ENCODE data around the gene MAPK8.
A peak's percentile ranks its signal among the peaks of the same experiment; 100 is the strongest.
"Not testable (repeated sequence)": the region's sequence is repeated elsewhere in the genome, so short reads cannot be mapped to it uniquely, and the experiment has no call there.

MAPK8 gene

DNA sequence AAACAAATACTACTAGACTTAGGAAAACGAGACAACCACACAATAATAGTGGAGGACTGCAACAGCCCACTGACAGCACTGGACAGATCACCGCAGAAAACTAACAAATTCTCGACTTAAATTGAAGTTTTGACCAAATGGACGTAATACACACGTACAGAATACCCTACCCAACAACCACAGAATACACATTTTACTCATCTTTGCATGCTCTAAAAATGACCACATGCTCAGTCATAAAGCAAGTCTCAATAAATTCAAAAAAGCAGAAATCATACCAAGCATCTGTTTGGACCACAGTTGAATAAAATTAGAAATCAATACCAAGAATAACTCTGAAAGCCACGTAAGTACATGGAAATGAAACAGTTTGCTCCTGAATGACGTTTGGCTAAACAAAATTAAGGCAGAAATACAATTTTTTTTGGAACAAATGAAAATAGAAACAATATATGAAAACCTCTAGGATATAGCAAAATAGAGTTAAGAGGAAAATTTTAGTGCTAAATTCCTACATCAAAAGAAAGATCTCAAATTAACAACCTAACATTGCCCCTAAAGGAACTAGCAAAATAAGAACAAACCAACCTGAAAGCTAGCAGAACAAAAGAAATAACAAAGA, 30.6 kb downstream of the MAPK8 start:
- DNase-seq: no peak

DNA sequence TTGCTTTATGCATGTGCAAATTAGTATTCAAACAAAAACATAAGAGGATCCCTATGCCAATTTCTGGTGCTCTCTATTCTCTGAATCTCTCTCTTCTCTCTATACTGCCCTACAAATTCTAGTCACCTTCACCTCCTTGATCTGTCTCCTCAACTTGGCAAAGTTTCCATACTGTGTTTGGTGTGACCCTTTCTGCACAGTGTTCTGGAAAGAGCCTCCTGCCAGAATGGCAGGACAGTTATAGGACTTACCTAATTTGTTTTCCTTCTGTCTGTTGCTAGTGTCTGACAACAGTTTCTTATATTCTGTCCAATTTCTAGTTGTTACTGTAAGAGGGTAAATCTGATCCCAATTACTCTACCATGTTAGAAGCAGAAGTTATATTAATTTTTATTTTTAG, 34.3 kb downstream of the MAPK8 start:
- DNase-seq: no peak

DNA sequence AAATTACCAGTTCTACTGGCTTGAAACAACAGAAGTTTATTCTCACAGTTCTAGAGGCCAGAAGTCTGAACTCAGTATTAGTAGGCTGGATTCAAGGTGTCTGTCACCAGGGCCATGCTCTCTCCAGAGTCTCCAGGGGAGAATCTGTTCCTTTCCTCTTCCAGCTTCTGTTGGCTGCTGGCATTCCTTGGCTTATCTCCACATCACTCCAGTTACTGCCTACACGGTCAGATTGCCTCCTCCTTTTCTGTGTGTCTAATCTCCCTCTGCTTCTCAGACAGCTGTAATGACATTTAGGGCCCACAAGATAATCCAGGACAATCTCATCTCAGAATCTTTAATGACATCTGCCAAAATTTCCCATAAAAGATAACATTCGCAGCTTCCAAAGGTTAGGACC, 36.6 kb downstream of the MAPK8 start:
- no peak for DNase-seq

DNA sequence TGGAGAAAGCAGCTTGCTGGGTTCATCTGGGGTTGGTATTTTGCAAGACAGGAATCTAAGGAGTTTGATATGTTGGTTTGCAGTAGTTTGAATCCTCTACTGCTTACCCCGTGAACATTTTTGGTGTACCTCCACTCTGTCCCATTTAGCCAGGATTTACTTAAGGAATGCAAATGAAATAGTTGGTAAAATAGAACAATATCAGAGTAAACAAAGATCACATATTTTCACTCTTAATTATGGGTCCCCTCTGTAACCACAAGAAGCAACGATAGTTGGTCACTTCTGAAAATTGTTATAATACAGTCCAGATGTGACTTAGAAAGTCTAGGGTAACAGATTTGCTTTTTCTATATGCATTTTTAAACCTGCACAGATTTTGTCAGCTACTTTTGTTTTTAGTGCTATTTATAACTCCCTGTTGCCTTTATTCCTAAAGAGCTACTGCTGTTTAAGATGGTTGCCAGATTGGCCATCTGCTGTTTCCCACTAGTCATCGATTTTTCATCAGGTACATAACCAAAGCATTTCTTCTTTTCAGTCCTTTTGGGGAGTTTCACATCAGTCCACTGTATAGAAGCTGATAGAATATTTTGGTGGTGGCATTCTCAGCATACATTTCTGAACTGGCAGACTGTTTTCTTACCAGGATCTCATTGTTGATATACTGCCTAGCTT, 37.6 kb downstream of the MAPK8 start:
- DNase-seq: no peak

DNA sequence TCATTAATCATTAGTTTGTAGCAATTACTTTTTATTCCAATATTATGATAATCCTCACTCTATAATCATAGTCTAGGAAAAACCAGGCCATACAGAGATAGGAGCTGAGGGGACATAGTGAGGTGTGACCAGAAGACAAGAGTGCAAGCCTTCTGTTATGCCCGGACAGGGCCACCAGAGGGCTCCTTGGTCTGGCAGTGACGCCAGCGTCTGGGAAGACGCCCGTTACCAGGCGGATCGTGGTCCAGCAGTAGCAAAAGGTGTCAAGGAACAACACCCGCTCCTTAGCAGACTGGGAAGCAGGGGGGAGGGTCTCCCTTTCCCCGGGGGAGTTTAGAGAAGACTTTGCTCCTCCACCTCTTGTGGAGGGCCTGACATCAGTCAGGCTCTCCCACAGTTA, 39.8 kb downstream of the MAPK8 start:
- not testable (repeated sequence) for DNase-seq

DNA sequence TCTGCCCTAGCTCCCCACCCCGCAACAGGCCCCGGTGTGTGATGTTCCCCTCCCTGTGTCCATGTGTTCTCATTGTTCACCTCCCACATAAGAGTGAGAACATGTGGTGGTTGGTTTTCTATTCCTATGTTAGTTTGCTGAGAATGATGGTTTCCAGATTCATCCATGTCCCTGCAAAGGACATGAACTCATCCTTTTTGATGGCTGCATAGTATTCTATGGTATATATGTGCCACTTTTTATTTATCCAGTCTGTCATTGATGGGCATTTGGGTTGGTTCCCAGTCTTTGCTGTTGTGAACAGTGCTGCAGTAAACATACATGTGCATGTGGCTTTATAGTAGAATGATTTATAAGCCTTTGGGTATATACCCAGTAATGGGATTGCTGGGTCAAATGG, 41.1 kb downstream of the MAPK8 start:
- not testable (repeated sequence) for DNase-seq

DNA sequence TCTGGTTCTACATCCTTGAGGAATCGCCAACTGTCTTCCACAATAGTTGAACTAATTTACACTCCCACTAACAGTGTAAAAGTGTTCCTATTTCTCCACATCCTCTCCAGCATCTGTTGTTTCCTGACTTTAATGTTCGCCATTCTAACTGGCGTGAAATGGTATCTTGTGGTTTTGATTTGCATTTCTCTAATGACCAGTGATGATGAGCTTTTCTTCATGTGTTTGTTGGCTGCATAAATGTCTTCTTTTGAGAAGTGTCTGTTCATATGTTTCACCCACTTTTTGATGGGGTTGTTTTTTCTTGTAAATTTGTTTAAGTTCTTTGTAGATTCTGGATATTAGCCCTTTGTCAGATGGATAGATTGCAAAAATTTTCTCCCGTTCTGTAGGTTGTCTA, 41.5 kb downstream of the MAPK8 start:
- not testable (repeated sequence) for DNase-seq

DNA sequence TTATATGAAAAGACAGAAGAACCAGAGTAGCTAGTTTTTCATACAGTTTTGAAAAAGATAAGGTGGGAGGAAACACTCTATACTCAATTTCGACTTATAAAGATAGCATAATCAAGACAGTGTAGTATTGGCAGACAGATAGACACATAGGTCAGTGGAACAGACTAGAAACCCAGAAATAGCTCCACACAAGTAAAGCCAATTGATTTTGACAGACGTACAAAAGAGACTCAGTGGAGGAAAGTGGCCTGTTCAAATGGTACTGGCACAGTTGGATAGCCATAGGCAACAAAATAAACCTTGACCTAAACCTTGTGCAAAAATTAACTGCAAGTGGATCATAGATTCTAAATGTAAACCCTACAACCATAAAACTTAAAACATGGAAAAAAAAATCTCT, 46.8 kb downstream of the MAPK8 start:
- DNase-seq: no peak

DNA sequence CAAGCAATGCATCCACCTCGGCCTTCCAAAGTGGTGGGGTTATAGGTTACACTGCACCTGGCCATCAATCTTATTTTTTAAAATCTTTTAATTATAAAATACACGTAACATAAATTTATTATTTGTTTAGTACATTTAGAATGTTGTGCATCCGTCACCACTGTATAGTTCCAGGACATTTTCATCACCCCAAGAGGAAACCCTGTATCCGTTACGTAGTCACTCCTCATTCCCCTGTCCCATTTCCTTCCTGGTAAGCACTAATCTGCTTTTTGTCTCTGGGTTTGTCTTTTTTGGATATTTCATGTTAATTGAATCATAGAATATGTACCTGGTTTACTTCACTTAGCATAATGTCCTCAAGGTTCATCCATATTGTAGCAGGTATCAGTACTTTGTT, 51.2 kb downstream of the MAPK8 start:
- DNase-seq: no peak

DNA sequence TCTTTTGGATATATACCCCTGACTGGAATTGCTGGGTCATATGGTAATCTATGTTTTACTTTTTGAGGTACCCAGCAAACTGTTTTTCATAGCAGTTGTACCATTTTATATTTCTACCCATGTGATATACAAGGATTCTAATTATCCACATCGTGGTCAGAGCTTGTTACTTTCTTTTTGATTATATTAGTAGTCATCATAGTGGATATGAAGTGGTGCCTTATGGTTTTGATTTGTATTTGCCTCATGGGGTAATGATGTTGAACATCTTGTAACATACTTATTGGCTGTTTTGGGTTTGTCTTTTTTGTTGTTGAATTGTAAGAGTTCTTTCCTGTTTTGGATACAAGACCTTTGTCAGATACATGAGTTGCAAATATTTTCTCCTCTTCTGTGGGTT, 51.7 kb downstream of the MAPK8 start:
- DNase-seq: no peak

DNA sequence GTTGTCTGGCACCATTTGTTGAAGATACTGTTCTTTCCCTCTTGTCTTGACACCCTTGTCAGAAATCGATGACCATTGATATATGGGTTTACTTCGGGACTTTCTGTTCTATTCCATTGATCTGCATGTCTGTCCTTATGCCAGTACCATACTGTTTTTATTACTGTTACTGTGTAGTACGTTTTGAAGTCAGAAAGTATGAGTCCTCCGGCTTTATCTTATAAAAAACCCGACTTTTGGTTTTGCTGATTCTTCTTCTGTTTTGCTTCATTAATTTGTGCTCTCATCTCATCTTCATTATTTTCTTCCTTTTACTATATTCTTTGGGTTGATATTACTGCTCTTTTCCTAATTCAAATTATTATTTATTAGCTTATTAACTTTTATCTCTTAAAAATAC, 52.4 kb downstream of the MAPK8 start:
- no peak for DNase-seq

DNA sequence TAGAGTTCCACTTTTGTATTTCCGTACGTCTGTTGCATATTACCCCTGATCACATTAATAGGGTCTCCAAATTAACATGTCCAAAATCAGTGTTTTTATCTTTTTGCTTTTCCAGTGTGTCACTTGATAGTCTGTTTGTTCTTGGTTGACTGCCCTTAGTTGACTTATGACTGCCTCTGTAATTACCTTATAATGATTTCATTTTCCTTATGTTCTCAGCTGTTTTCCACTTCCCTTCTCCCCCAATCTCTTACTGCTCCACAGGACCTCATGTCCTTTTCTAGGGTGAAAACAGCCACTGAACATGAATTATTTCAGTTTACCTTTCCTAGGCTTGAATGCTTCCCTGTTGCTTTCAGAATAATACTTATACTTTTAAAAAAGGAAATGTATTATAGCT, 54.7 kb downstream of the MAPK8 start:
- DNase-seq: no peak

DNA sequence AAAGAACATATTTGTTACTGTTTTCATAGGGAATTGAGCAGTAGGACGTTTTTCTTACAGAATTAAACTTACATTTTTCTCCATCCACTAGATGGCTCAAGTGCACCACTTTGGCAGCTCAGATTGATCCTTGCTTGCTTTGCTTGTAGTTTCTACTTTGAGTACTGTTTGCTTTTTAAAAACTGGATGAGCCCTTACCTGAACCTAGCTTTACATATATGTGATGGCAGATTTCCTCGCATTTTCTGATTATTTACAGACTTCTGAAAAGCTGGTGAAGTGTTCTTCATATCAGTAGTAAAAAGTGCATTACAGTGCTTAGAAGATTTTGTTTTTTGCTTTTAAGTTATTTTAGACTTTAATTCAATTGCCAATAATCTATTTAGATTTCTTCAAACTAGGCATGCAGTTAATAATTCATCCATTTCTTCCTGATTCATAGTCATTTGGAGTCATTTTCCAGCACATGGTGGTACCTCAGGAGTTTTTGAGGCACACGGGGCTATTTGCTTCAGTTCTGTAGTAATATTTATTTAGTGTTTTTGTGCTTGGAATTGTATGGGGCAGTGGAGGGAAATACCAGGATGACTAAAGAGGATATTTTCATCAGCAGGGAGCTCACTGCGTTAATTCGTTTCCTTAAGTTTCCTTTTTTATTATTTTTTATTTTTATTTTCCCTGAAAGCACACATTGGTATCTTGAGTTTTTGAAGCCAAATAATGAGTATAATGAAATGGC, 57.3 kb downstream of the MAPK8 start:
- peak; percentile 4 for DNase-seq

DNA sequence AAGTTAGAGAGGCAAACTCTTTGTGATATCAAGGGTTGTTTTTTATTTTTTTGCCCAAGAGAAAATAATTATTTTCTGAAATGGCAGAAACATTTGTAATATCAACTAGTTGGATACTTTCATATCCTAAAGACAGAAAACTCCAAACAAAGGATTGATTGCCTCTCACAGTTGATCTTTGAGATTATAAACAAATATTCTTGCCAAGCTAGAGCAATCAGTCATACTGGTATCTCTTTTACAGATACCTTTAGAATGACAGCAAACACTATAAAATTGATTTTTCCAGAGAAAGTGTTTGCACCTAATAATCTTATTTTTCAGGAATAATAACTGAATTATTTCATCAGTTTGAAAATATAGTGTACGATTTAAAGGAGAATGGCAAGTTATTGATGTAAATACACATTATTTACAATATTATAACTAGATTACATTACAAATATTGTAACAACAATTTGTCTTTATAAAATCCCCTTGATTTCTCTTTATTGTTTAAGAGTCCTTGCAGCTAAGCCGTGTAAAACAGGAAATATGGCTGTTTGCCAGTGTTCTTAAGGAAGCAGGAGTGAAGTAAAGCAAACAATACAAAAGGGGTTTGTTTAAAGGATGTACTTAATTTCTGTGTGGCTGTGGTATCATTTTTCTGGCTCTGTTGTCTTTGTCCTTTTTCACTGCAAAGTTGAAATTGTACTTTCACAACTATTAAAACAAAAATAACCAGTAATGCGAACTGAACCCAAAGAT, 58.4 kb downstream of the MAPK8 start:
- DNase-seq: no peak

DNA sequence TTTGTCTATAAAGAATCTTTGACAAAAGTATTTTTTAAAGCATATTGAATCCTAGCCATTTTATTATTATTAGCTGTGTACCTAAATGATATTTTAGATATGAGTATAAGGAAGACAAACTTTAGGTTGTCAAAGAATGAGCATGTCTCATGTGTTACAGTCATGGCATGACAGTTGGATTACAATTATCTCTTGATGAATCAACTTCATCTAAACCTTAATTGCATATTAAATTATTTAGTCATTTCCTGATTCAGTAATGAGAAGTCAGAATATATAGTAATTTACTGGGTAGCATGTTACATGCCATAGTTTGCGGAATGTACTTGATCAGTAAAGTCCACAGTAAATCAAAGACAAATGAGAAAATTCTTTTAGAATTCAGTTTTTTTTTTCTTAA, 59.2 kb downstream of the MAPK8 start:
- no peak for DNase-seq

DNA sequence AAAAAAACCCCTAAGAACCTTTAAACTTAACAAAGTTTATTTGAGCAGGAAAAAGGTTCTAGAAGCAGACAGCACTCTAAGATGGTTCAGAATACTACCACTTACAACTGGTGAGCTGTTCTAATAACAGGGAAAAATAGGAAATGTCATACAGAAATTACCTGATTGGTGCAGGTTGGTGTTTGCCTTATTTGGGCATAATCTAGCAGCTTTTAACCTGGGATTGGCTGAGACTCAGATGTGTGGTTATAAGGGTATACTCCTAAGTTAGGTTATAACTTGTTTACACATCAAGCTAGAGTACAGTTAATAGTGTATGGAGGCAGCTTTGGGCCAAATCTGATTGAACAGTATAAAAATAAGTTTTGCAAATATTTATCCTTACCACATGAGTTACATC, 59.8 kb downstream of the MAPK8 start:
- no peak for DNase-seq

DNA sequence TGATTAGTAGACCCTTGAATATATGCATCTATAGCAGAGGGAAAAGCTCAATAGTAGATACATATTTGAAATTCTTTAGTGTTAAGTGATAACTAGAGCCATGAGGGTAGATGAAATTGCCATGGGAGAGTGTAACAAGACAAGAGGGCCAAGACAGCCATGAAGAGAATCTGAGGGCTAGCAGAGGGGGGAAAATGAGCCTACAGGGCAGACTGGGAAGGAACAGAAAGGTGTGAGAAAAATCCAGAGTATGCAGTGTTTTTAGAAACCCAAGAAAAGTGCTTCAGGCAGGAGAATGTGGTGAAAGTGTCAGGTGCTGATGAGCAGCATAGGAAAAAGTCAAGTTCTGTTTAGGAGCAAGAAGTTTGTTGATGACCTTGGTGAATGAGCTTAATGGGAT, 63.0 kb downstream of the MAPK8 start:
- no peak for DNase-seq

DNA sequence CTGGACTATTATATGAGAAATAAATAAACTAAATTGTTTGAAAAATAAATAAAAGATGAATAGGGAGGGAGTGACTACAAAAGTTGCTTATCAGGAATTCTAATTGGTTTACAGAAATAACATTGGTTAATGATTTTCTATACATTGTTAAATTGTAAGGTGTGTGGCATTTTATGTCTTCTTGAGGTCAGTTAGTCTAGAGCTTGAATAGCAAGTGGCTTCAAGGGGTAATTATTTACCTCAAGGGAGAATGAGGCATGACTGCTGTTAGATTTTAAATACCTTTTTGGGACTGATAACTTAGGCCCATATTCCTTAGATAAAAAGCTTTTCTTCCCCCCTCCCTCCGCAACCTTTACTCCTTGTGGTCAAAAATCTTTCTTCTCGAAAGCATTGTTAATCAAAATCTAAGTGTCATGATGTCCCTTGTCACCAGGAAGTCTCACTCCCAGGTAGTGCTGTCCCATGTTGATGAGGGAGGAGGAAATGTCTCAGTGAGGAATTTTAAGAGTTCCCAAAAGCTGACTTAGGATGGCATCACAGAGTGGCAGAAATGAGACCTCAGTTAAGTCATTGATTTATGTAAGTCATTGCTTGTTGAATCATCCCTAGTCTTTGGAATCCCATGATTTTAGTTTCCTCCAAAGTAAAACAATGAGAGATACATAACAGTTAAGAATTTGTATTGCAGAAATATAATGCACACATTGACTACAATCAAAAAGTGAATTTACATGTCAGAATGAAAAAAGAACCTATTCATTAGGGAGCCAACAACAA, 71.5 kb downstream of the MAPK8 start:
- no peak for DNase-seq

DNA sequence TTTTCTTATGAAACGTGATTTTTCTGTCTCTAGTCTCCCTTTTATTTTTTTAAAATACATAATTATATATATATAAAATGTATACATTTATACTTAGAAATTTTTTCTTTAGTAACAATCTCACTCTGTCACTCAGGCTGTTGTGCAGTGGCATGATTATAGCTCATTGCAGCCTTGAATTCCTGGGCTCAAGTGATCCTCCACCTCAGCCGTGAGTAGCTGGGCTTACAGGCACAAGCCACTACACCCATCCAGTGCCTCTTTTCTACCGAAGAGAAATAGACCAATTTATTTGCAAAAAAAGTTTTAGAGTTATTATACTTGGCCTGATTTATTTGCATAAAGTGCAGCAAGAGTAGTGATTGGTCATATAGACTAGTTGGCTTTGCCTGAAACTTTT, 72.2 kb downstream of the MAPK8 start:
- no peak for DNase-seq

DNA sequence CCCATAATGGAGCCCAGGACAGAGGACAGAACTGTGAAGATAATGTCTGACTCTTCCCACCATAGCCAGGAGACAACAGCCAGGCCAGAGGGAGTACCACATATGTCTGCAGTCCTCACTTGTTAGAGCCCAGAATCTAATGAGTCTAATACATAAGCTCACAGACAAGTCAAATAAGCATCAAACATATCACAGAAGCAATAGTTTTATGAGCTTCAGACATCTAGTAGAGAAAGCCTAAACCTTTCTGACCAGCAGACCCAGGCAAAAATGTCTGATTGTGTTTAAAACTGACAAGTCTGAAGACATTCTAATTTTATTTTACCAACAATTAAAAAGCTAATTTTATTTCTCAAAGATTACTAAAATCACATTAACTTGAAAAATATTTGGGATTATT, 75.5 kb downstream of the MAPK8 start:
- DNase-seq: no peak

DNA sequence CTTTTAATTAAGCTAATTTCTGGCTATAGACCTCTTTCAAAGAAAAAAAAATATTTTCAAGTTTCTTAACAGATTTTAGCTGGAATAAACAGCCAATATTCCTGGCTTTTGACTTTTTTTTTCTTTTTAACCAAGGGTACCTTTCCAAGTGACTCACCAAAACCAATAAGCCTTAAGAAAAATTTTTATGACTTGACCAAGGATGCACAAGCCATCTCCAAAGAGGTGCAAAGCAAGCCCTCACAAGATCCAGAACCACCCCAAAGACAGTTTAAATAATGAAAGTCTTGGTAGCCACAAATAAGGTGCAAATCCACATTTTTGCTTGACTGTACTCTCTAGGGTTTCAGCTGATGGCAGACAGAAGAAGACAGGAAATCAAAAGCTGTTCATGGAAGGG, 76.5 kb downstream of the MAPK8 start:
- no peak for DNase-seq

DNA sequence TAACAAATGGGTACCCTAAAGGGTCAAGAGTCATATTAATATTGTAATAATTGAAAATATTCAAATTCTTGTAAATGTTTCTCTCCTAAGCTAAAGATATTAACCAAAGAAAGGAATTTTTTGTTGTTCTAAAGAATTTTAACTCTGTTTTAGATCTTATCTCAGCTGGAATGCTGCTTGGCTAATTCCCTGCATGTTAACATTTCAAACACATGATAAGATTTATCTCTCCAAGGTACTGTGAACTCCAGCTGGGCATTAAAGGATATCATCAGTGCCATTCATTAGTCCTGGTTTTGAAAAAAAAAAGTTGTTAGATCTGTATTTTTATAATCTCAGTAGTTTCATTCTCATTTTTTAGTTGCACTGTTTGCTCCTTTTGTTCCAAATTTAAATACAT, 76.9 kb downstream of the MAPK8 start:
- no peak for DNase-seq

DNA sequence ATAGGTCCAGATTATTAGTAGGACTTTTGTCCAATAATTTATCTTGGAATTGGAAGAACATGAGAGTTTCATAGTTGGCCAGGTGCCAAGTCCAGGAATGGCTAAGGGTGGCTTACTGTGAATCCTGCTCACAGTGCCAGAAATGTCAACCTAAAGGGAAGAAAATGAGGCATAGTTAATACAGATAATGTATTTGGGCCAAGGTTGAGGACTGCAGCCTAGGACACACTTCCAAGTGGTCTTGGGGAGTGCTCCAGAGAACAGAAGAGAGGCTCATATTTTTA, 78.2 kb downstream of the MAPK8 start:
- DNase-seq: no peak
